ENCODE results near the gene TPST1.

TPST1 gene

GRCh38 chr7:66198956-66199355 lies 6.2 kb upstream of the TPST1 start:
- H3K27me3 ChIP-seq (ENCODE audit: insufficient read depth, low read length, poor library complexity, severe bottlenecking): no peaks in the 10 kb centered on the region
- no peaks in the 10 kb centered on the region; the same call in 1 of the 2 replicates for H3F3A ChIP-seq (ENCODE audit: low read depth)
- H3K9me2 ChIP-seq (replicated peaks; ENCODE audit: low read depth, low read length): no peaks in the 10 kb centered on the region
- no peak for TF ChIP-seq EZH2phosphoT487 (IDR thresholded peaks at IDR 0.05; ENCODE audit: borderline replicate concordance)
- no peak for TF ChIP-seq CTCF (conservative IDR thresholded peaks at IDR 0.05; ENCODE audit: low read length)
- H3K4me3 ChIP-seq (ENCODE audit: low read length, poor library complexity, severe bottlenecking): no peak overlapping the region
- no peak overlapping the region for H2AFZ ChIP-seq (ENCODE audit: low read length)
- no peak overlapping the region for H3K4me2 ChIP-seq (ENCODE audit: low read depth, low read length, poor library complexity, severe bottlenecking)
- no peaks in the 10 kb centered on the region for H4K20me1 ChIP-seq (ENCODE audit: insufficient read depth, low read length, poor library complexity, severe bottlenecking)
- H3K9me3 ChIP-seq (ENCODE audit: insufficient read depth, low read depth, low read length): no peaks in the 10 kb centered on the region
- H3K4me1 ChIP-seq (ENCODE audit: insufficient read depth, low read length, poor library complexity, severe bottlenecking): peaks cover 11% of the 10 kb centered on the region
- H3K79me2 ChIP-seq (ENCODE audit: insufficient read depth, low read length): no peaks in the 10 kb centered on the region
- H3K9ac ChIP-seq (ENCODE audit: low read depth, low read length, poor library complexity, severe bottlenecking): no peak overlapping the region
- H3K36me3 ChIP-seq (ENCODE audit: insufficient read depth, low read length): no peaks in the 10 kb centered on the region

- H3K79me2 ChIP-seq (ENCODE audit: insufficient read depth, low read length): peaks cover 11% of the 10 kb centered on the region
- H3K9me2 ChIP-seq (replicated peaks; ENCODE audit: low read depth, low read length): no peaks in the 10 kb centered on the region
- no peaks in the 10 kb centered on the region; the same call in 1 of the 2 replicates for H3F3A ChIP-seq (ENCODE audit: low read depth)
- TF ChIP-seq CTCF (conservative IDR thresholded peaks at IDR 0.05; ENCODE audit: low read length) (no peak), EZH2phosphoT487 (IDR thresholded peaks at IDR 0.05; ENCODE audit: borderline replicate concordance) (no peak)
- H3K4me3 ChIP-seq (ENCODE audit: low read length, poor library complexity, severe bottlenecking): peak overlapping the region; percentile 35
- peaks cover 8% of the 10 kb centered on the region for H4K20me1 ChIP-seq (ENCODE audit: insufficient read depth, low read length, poor library complexity, severe bottlenecking)
- H2AFZ ChIP-seq (ENCODE audit: low read length): peak overlapping the region; percentile 79
- no peaks in the 10 kb centered on the region for H3K9me3 ChIP-seq (ENCODE audit: insufficient read depth, low read depth, low read length)
- peaks cover 36% of the 10 kb centered on the region for H3K4me1 ChIP-seq (ENCODE audit: insufficient read depth, low read length, poor library complexity, severe bottlenecking)
- no peaks in the 10 kb centered on the region for H3K27me3 ChIP-seq (ENCODE audit: insufficient read depth, low read length, poor library complexity, severe bottlenecking)
- no peaks in the 10 kb centered on the region for H3K36me3 ChIP-seq (ENCODE audit: insufficient read depth, low read length)
- peak overlapping the region; percentile 41 for H3K4me2 ChIP-seq (ENCODE audit: low read depth, low read length, poor library complexity, severe bottlenecking)
- no peak overlapping the region for H3K9ac ChIP-seq (ENCODE audit: low read depth, low read length, poor library complexity, severe bottlenecking)
These were observed 2.7 kb upstream of the TPST1 start for GRCh38 chr7:66202441-66202840.

- peak overlapping the region; percentile 81 for H3K9ac ChIP-seq (ENCODE audit: low read depth, low read length, poor library complexity, severe bottlenecking)
- no peaks in the 10 kb centered on the region for H3K9me3 ChIP-seq (ENCODE audit: insufficient read depth, low read depth, low read length)
- no peaks in the 10 kb centered on the region; the same call in 1 of the 2 replicates for H3F3A ChIP-seq (ENCODE audit: low read depth)
- H2AFZ ChIP-seq (ENCODE audit: low read length): peak overlapping the region; percentile 92
- H3K4me1 ChIP-seq (ENCODE audit: insufficient read depth, low read length, poor library complexity, severe bottlenecking): peaks cover 44% of the 10 kb centered on the region
- no peaks in the 10 kb centered on the region for H3K9me2 ChIP-seq (replicated peaks; ENCODE audit: low read depth, low read length)
- TF ChIP-seq CTCF (conservative IDR thresholded peaks at IDR 0.05; ENCODE audit: low read length): no peak
- TF ChIP-seq EZH2phosphoT487 (IDR thresholded peaks at IDR 0.05; ENCODE audit: borderline replicate concordance): no peak
- peak overlapping the region; percentile 95 for H3K4me2 ChIP-seq (ENCODE audit: low read depth, low read length, poor library complexity, severe bottlenecking)
- peak overlapping the region; percentile 82 for H3K4me3 ChIP-seq (ENCODE audit: low read length, poor library complexity, severe bottlenecking)
- H4K20me1 ChIP-seq (ENCODE audit: insufficient read depth, low read length, poor library complexity, severe bottlenecking): peaks cover 8% of the 10 kb centered on the region
- H3K36me3 ChIP-seq (ENCODE audit: insufficient read depth, low read length): no peaks in the 10 kb centered on the region
- H3K79me2 ChIP-seq (ENCODE audit: insufficient read depth, low read length): peaks cover 11% of the 10 kb centered on the region
- no peaks in the 10 kb centered on the region for H3K27me3 ChIP-seq (ENCODE audit: insufficient read depth, low read length, poor library complexity, severe bottlenecking)
These were observed 582 bp downstream of the TPST1 start for GRCh38 chr7:66205741-66206090.
